ENCODE data around the gene MUS81.
"Not testable (repeated sequence)": the region's sequence is repeated elsewhere in the genome, so short reads cannot be mapped to it uniquely, and the experiment has no call there.

Gene MUS81, protein sequence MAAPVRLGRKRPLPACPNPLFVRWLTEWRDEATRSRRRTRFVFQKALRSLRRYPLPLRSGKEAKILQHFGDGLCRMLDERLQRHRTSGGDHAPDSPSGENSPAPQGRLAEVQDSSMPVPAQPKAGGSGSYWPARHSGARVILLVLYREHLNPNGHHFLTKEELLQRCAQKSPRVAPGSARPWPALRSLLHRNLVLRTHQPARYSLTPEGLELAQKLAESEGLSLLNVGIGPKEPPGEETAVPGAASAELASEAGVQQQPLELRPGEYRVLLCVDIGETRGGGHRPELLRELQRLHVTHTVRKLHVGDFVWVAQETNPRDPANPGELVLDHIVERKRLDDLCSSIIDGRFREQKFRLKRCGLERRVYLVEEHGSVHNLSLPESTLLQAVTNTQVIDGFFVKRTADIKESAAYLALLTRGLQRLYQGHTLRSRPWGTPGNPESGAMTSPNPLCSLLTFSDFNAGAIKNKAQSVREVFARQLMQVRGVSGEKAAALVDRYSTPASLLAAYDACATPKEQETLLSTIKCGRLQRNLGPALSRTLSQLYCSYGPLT

DNA sequence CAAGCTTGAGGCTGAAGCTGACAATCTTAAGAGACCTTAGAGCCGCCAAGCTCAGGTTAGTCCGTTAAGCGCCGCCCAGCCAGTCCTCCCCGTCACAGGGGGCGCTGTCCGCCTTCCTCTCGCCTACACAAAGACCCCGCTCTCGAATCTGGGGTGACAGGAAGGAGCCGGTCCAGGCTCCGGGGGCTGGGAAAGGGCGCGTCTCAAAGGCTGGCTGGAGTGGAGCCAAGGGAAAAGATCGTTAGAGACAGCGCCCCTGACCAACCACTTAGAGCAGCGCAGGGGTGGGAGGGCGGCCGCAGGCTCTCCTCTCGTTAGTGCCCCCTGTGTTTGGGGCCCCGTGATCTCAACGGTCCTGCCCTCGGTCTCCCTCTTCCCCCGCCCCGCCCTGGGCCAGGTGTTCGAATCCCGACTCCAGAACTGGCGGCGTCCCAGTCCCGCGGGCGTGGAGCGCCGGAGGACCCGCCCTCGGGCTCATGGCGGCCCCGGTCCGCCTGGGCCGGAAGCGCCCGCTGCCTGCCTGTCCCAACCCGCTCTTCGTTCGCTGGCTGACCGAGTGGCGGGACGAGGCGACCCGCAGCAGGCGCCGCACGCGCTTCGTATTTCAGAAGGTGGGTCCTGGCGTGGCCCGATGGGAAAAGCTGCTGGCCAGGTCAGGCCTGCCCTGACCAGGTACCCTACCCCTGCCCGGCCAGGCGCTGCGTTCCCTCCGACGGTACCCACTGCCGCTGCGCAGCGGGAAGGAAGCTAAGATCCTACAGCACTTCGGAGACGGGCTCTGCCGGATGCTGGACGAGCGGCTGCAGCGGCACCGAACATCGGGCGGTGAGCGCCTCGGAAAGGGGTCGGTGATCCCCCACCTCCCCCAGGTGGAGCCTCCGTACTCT lies at the start of gene MUS81:
MUS81 (plus strand) TSS at position 156 of the 887 bp plus-strand sequence; CDS start at position 477, 321 bp downstream.
- DNase-seq (ENCODE audit: low spot score) = peak; percentile 95

DNA sequence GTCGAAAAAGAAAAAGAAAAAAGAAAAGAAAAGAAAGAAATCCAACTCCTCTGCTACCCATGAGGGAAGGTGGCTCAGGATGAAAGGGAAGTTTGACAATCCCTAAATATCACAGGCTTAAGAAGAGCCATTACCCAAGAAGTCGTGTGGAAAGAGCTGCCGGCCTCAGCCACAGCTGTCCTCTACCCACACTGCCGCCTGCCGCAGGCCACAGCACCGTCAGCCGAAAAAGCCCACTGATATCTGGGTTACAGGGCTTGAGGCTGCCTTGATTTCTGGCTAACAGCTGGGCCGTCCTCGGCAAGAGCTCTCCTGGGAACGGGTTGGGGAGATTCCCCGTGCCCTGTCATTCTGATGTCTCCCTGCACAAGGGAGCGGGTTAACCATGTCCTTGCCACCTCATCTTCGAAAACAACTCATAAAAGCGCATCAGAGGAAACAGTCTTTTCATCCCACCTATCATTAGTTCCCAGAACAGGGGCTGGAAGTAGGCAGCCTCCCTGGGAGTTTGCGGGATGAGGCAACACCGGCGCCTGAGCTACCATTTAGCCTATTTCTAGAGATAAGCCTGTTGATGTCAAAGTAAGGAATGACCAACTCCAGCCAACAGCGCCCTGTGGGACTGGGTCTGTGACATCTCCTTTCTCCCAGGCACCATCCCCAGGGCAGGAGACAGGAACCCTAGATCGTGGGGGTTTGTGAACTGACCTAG lies 48.3 kb upstream of the MUS81 start:
- DNase-seq (ENCODE audit: low spot score) = no peak

DNA sequence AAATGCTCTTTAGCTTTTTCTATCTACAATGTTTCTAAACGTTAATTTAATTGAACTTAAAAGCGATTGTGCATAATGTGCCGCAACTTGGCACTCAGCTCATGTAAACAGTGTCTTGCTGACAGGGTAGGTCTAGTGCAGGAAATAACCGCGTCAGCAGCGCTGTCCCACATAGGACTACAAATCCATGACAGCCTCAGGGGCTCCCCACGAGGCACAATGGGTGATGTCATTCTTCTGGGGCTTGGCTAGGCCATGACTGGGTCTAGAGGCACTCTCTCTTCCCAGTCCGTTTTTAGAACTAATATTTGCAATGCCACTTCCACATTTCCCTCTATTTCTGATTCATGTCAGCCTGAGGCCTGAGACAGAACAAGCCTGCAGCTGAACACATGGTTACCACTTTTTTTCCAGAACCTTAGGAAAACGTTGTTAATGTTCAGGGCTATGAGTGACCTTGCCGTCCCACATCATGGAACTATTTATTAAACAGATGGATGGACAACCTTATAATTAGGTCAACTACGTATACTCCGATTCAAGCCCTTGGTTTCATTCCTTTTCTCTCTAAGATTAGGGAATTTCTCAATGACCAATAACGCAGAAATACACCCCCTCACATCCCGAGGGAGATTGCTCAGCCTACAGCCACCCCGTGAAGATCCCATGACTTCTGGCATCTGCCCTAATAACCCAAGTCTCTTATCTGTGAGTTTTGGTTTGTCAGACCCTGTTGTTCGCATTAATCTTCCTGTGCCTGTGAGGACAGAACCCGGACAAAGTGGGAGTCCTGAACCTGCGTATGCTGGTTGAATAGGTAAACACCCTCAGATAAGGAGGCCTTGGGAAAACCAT lies 45.9 kb upstream of the MUS81 start:
- DNase-seq (ENCODE audit: low spot score) = no peak

DNA sequence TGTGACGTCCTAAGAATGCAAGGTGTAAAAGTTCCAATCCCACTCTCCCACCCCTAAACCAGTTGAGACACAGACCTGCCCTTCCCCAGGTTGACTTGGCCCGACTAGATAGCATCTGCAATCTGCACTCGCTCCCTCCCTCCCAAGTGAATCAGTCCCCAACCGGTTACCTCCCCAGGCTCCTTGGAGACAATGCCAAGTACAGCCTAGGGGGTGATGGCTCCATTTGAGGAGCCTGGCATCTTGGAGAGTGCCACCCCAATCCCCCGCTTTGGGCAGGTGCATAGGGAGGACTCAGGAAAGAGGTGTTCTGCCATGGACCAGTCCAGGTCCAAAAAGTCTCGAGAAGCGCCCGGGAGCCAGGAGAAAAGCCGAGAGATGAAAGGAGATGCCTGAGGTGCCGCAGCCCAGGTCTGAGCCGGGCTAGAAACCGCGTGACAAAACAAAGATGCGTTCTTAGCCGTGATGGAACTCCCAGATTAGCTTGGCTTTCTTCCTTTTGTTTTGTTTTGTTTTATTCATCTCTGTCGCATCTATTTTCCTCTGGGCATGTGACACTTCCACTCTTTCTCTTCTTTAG lies 45.2 kb upstream of the MUS81 start:
- DNase-seq (ENCODE audit: low spot score) = no peak

DNA sequence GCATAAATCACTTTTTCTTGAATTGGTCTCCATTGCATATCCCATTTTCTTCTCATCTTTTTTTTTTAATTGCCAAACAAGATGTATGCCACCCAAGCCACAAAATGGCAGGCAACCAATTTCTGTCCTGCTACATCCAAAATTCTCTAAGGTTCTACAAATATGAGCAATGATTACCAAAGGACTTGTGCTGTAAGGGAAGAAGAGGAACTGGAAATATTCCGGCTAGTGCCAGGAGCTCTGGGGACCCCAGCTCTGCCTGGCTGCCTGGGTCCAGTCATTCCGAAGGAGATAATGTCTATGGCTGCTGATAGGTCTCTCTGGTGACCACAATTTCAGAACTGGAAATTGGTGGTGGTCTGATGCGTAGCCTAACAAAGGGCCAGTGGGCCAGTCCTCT lies 43.5 kb upstream of the MUS81 start:
- no peak for DNase-seq (ENCODE audit: low spot score)

DNA sequence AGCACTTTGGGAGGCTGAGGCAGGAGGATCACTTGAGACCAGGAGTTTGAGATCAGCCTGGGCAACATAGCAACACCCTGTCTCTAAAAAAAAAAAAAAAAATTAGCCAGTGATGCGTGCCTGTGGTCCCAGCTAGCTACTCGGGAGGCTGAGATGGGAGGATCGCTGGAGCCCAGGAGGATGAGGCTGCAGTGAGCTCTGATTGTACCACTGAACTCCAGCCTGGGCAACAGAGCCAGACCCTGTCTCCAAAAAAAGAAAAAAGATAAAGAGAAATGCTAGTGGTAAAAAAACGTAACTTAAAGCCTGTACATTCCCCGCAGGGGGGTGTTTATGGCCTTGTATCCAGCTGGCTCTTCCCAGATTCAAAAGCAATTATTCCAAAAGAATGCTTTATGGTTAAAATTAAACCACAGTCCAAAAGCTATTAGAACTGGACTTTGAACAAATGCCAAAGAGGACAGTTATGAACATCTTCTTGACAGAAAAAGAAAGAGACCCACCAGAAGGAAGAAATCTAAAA lies 42.9 kb upstream of the MUS81 start:
- no peak for DNase-seq (ENCODE audit: low spot score)

DNA sequence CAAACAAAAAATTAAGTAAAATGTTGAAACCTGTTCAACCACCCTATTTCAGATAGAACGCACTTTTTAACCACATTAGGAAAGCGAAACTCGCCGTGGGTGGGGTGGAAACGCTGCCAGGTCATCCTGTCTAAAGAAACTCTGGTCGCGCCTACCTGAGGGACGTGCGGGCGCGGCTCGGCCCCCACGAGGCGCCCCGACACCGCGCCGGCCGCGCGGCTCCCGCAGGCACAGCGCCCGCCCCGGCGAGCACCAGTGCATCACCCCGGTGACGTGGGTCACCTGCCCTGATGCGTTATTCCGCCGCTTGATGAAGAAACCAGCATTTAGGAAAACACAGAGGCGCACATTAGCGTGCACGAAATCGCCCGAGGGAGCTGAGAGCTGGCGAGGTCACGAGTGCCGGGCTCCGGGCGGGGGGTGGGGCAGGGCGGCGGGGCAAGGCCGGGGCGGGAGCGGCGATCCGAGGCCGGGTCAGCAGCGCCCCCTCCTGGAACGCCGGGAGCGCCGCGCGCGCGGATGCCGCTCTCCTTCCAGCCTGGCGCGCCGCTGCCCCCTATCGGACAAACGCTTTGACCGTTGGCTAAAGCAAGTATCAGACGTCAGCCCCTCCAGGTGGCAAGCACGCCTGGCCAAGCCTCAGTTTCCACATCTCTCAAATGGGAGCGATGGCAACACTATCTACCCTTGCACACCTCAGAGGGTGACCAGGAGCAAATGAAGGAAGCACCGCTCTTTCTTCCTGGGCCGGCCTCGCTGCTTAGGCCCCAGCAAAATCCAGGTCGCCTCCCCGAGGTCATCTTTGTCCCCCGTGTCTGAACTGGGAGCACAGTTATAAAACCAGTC lies 42.2 kb upstream of the MUS81 start:
- DNase-seq (ENCODE audit: low spot score) = peak; percentile 90

DNA sequence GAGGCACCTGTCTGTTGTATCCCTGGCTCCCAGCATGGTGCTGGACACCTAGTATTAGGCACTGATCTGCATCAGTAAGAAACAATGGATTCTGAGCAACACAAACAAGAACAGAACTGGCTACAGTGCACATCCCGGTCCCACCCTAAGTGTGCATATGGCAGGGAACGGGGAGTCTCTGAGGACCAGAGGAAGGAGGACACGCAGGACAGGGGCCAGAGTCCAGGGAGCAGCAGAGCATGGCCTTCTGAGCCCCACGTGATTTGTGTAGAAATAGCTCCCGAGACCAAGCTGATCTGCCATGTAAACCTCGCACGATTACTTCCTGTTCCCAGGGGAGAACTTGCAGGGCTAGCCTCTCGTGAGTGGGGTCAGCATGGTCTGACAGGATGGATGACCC lies 39.1 kb upstream of the MUS81 start:
- no peak for DNase-seq (ENCODE audit: low spot score)

DNA sequence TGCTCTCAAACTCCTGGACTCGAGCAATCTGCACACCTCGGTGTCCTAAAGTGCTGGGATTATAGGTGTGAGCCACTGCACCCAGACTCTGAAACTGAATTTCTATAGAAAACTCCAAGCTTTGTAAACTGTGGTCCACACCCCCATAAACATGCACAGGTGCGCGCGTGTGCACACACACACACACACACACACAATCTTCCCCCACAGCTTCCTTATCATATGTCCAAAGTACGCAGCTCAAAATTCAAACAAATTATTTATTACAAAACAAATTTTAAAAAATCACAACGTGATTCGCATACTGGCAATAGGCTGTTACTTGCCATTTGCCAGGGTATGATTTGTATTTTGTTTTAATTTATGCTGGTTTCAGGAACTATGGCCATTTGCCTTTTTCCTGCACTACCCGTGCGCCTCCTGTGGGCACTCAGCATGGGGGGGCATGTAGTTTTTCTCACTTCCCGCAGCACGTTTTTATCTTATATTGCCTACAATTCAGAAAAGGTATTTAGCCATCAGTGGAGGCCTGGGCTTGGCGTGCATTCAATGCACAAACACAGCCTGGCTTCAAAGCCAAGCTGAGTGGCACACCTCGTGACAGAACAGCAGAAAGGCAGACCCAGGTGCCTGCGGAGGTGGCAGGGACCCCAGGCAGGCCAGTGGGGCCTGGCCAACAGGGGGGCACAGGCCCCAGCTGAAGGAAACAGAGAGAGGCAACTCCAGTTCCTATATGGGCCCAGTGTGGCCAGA lies 37.3 kb upstream of the MUS81 start:
- DNase-seq (ENCODE audit: low spot score) = no peak

DNA sequence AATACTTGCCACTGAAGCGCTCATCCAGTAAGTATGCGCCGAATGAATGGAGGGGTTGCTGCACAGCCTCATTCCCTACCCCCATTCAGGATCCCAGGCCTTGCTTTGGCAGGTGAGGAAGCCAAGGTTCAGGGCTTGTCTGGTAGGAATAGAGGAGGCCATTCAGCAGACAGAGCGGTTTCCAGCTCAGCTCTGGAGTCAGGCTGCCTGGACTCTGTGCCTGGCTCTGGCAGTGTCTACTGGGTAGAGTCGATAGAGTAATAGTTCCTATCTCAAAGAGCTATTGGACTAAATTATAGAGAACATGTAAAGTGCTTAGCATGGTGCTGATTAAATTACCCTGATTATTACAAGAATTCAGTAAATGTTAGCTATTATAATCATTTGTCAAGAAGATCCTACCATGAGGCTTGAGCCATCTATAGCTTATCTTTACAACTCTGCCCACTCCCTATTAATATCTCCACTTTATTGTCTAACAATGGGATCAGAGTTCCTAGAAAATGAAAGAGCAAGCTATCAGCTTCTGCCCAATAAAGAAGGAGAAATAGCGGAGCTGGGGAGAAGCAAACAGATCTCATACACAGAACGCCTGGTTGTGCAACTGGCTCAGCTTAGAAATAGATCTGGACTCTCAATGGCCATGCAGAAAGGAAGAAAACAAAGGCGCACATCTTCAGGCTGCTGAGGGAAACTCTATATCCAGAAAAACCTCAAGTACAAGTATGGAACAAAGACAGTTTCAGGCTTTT lies 33.1 kb upstream of the MUS81 start:
- DNase-seq (ENCODE audit: low spot score) = no peak

DNA sequence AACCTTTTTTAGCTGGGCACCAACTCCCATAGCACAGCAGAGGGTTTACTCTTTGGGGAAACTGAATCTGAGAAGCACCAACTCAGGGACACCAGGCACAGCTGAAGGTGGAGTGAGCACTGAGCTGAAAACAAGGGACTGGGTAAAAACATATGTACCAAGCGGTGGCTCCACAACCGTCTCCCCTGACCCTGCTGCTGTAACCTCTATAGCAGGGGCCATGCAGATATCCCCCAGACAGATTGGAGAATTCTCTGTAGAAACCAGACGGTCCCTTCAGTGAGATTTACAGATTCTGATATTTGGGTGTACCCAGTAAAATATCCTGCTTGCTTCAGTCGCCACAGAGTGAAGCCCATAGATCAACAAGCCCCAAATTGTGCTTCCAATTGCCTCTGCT lies 30.8 kb upstream of the MUS81 start:
- DNase-seq (ENCODE audit: low spot score) = no peak

DNA sequence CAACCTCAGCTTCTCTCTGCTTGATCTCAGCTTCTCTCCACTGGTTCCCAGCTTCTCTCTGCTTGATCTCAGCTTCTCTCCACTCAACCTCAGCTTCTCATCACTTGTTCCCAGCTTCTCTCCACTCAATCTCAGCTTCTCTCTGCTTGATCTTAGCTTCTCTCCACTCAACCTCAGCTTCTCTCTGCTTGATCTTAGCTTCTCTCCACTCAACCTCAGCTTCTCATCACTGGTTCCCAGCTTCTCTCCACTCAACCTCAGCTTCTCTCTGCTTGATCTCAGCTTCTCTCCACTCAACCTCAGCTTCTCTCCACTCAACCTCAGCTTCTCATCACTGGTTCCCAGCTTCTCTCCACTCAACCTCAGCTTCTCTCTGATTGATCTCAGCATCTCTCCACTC lies 28.0 kb upstream of the MUS81 start:
- not testable (repeated sequence) for DNase-seq (ENCODE audit: low spot score)

DNA sequence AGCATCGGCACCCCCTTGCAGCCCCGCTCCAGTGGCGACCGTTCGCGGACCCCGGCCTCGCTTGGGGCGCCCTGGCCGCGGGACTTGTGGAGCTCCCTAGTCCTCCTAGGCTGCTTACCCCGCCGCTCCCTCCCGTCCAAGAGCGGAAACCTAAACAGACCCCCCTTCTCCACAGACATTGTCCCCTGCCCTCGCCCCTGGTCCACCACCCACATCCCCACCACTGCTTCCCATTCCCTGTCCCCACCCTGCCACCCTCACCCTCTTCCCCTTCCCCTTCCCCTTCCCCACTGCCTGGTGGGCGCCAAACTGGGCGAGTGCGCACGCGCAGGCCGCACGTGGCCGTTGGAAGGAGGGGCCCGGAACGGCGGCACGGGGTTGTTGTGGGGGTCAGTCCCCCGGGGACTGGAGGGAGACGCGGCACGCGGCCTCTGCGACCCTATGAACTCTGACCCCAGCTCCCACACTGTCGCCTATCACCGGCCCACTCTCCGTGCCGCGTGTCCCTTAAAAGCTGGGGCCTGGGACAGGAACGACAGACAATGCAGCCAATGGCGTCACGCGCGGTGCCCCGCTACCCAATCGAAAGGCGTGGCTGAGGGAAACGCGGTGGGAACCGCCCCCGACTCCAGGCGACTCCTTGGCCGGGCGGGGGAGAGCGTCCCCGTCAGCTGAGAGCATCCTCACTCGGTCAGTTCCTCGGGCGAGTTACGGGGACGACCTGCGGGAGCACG lies 26.8 kb upstream of the MUS81 start, which contains the start of gene SNX32:
SNX32 (plus strand) TSS at position 667 of the 734 bp plus-strand sequence. CDS start 103 bp downstream, outside the sequence.
- DNase-seq (ENCODE audit: low spot score) = peak; percentile 94

DNA sequence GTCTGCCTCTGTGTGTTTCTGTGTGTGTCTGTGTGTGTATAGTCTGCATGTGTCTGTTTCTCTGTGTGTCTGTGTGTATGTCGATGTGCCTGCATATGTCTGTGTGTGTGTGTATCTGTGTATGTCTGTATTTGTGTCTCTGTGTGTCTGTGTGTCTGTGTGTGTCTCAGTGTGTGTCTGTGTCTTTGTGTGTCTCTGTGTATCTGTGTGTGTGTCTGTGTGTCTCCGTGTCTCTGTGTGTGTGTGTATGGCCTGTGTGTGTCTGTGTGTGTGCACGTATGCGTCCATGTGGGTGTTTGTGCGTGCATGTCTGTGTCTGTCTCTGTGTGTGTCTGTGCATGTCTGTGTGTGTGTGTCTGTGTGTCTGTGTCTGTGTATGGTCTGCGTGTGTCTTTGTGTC lies 26.0 kb upstream of the MUS81 start:
- DNase-seq (ENCODE audit: low spot score) = no peak

DNA sequence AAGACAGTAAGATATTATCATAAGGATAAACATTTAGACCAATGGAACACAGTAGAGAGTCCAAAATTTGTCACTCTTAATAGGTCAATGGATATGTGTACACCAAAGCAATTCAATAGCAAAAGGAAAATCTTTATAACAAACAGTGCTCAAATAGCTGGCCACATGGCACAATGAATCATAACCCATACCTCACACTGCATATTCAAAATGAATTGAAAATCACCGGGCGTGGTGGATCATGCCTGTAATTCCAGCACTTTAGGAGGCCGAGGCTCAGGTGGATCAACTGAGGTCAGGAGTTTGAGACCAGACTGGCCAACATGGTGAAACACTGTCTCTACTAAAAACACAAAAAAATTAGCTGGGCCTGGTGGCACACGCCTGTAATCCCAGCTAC lies 18.1 kb upstream of the MUS81 start:
- no peak for DNase-seq (ENCODE audit: low spot score)

DNA sequence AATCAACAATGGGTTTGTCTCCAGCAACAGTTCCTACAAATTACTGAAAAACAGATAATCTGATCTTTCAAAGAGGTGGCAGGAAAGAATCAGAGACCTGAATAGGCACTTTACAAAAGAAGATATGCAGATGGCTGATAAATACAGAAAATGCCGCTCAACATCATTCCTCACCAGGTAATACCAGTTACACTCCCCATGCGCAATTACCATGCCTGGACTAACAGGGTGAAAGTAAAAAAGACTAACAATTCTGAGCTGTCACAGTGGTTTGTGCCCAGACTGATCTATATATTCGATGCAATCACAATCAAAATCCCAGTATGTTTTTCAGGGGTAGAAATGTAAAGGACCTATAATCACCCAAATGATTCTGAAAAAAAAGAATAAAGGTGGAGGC lies 16.4 kb upstream of the MUS81 start:
- DNase-seq (ENCODE audit: low spot score) = no peak

DNA sequence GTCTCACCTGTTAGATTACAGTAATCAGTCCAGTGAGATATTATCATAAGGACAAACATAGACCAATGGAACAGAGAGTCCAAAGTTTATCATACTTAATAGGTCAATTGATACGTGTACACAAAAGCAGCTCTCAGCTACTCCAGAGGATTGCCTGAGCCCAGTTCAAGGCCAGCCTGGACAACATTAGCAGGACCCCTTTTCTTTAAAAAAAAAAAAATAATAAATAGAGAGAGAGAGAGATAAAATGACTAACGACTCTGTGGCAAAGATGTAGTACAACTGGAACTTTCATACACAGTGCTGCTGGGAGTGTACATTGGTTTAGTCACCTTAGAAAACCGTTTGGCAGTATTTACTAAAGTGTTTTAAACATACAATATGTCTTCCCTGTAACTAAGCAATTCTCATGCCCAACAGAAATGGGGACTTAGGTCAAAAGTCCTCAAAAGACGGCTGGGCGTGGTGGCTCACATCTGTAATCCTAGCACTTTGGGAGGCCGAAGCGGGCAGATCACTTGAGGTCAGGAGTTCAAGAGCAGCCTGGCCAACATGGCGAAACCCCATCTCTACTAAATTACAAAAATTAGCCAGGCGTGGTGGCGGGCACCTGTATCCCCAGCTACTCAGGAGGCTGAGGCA lies 15.9 kb upstream of the MUS81 start:
- no peak for DNase-seq (ENCODE audit: low spot score)
